GM18858 (cell line): ENCODE results near the gene AP2B1.

Source experiments
- ATAC-seq: cut with Tn5 transposase; IDR thresholded peaks from one replicate; pipeline ENCODE4 v1.9.1; 2021; ENCODE audit not compliant: unreplicated experiment

AP2B1 gene

DNA sequence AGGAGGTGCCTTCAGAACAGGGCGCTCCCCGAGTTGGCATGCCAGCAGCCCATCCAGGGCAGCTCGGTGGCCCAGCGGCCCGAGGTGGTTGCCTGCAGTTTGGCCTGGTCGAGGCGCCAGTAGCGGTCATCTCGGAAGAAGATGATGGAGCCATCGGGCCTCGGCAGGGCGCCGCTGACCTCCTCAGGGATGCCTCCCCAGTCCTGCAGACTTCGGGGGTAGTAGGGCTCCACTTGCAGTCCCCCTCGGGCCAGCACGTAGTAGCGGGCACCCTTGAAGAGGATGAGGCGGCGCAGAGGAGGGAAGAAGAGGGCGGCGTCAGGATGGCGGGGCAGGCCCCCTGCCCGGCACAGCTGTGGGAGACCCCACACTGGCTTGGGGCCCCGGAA lies 179.4 kb downstream of the AP2B1 start:
- no peak for ATAC-seq

DNA sequence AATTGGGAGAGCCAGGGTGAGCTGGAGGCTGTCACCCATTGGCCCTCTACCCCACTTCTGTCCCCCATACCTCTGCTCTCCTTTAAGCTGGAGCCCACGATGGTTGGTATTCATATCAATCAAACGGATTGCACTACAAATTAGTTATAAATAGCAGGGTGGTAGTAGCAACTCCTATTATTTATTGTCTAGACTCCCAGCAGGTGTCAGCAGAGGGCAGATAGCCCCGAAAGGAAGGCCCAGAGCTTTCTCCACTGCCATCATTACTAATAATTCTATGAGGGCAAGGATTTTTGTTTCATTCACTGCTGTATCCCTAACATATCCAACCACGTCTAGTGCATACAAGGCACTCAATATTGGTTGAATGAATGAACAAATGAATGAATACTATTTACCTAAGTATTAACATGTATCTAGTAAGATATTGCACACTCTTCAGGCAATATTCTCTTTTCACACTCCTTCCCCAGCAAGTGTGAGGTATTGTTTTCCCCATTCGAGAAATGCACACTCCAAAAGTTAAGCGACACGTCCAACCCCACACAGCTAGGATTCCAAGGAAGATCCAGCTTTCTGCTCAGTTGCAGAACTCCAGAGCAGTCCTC lies 179.9 kb downstream of the AP2B1 start:
- ATAC-seq: no peak

DNA sequence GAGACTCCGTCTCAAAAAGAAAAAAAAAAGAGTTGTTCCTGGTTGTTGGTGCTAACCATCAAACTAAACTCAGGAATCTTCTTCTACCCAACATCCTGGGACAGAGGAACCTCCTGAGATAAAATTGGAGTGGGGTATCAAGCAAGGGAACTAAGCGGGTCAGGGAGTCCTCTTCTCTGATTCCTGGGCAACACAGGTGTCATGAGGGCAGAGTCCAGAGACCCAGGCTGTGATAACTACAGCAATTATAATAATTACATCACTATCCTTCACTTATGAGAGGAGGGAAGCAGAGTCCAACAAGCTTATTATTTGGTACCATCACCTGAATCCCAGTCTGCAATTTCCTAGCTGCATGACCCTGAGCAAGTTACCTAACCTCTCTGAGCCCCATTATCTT lies 181.7 kb downstream of the AP2B1 start:
- no peak for ATAC-seq

DNA sequence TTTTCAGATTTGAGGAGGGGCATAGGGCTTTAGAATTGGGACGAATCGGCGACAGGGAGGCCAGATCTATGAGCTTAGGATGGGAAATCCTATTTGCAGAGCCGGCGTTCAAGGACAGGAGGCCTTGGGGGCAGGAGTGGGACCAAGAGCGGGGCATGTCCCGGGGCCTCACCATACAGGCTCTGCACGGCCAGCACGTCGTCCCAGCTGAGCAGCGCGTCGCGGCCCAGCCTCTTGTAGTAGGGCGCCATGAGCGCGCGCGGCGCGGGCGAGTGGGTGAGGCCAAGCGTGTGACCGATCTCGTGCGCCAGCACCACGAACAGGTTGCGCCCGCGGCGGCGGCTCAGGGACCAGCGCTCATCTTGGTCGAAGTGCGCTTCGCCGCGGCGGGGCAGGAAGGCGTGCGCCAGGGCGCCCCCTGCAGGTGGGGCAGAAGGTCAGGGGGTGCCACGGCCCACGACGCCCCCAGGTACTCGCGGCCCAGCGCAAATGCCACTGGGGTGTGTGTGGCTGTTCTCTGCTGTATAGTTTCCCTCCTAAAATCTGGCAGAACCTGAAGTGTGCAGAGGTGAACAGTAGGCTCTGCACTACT lies 182.9 kb downstream of the AP2B1 start:
- ATAC-seq: no peak

DNA sequence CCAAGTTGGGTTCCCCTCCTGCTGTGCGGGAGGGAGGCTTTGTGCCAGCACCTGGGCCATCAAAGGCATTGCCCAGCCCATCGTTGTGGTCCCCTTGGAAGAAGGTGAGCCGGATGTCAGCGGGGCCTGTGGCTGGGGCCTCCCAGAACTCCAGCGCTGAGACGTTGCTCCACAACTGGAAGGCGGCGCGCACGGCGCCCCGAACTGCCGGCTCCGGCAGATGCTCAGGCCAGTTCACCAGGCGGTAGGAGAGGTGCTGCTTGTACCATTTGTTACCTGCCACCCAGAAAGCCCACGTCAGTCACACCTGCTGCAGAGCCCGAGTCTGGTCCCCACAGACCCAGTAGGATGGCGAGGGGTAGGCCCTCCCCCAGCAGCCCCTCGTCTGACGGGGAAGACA lies 186.0 kb downstream of the AP2B1 start:
- no peak for ATAC-seq

DNA sequence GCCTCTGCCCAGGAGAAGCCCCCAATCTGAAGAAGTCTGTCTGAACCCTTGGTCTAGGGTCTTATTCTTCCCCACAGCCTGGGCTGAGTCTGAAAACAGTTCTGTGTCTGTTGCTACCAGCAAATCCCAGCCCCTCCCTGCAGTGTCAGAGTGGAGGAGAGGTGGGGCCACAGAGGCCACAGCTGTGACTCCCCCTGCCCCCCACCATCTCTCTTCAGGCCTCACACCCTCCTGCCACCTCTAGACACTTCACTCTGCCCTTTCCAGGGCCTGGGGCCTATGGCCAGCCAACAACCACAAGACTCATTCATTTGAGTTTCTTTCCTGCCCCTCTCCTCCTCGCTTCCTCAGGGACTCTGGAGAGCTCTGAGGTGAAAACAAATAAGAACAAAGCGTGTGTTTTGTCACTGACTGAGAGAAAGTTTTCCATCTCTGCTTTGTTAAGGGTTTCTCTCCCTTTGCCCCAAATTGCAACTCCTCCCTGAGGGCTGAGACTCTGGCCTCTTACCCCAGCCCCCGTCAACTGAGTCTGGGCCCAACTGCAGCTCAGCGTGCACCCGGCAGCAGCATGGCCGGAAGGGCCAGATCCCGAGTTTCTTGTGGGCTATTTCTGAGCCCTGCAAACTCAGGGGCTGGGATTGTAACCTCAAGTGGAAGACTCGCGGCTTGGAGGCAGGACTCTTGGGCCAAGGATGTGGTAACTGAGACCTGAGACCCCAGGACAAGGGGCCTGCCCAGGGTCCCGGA lies 186.7 kb downstream of the AP2B1 start:
- no peak for ATAC-seq

DNA sequence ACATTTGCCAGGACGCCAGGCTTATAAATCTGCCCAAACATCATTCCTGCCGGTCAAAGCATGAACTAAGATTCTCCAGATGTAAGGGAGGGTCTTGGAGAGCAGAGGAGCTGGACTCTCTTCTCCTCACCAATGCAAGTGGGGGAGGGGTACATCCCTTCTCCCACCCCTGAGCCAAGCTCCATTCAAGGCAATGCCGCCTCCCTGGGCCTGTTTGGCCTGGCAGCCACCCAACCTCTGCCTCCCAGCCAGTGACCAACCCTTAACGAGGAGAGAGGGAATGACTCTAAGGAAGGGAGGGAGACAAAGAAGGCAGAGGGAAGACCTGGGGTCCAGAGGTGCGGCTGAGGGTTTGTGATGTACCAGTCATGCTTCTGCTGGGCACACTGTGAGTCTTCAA lies 187.4 kb downstream of the AP2B1 start:
- ATAC-seq: no peak

DNA sequence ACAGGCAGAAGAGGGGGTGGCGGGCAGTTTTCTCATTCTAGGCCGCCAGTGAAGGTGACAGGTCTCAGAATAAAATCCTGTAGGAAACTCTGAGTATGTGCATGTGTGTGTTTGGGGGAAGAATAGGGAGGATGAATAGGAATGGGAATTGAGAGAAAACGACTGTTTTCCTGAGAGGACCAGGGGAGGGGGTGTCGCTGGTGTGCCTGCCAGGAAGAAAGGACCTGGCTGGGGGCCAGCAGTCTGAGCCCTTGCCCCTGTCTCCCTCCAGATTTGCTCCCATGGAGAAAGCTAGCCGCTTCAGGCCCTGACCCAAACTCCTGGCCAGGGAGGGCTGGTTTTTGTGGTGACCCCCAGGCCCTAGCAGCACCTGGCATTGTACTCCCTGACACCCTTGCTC lies 187.9 kb downstream of the AP2B1 start:
- ATAC-seq: no peak

DNA sequence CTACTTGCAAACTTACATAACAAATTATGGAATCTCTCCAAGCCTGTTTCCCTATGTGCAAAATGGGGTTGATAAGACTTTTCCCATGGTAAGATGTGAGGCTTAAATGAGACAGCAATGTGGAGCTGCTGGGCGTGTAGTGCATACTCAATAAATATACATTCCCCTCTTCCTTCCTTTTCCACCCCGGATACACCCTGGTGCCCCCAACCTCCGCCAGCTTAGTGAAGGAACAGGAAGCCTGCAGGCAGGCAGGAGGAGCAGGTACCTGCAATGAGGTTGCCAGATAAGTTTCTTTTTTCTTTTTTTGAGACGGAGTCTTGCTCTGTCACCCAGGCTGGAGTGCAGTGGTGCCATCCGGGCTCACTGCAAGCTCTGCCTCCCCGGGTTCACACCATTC lies 188.5 kb downstream of the AP2B1 start:
- no peak for ATAC-seq
